Globus pallidus (tissue), 1 donor: ENCODE results near the gene UGT1A8.

Source experiments
- DNase-seq: peaks from one replicate; pipeline ENCODE4 v3.0.0-alpha.2; 2015; ENCODE audit warnings: low spot score

The UGT1A8 gene

DNA sequence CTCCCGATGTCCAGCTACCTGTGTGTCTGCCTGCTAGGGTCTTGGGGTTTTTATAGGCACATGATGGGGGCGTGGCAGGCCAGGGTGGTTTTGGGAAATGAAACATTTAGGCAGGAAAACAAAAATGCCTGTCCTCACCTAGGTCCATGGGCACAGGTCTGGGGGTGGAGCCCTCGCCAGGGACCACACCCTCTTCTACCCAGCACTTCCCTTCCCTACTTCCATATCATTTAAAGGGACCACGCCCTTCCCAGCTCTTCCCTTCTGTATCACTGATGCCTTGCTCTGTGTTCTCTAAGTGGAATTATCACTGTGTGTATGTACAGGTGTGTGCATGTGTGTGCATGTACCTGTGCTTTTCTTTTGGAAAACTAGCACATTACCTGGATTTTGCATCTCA, 149.0 kb downstream of the UGT1A8 start:
- DNase-seq: no peak

DNA sequence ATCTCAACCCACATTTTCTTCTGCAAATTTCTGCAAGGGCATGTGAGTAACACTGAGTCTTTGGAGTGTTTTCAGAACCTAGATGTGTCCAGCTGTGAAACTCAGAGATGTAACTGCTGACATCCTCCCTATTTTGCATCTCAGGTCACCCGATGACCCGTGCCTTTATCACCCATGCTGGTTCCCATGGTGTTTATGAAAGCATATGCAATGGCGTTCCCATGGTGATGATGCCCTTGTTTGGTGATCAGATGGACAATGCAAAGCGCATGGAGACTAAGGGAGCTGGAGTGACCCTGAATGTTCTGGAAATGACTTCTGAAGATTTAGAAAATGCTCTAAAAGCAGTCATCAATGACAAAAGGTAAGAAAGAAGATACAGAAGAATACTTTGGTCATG, 150.6 kb downstream of the UGT1A8 start:
- no peak for DNase-seq

DNA sequence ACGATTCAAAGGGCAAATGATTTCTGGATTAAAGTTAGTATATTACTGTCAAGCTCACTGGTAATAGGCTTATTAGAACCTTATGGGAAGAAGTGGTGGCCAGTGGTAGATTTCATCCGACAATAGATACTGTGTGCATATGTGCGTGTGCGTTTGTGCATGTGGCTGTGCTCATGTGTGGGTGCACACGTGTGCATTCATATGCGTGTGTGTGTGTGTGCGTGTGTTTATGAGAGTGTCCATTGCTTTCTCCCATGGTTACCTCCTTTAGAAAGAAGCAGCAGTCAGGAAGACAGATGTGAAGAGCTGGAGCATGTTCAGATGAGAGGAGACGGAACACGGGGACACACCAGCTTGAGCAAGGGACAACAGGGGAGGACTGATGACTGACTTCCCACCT, 151.8 kb downstream of the UGT1A8 start:
- DNase-seq: no peak

DNA sequence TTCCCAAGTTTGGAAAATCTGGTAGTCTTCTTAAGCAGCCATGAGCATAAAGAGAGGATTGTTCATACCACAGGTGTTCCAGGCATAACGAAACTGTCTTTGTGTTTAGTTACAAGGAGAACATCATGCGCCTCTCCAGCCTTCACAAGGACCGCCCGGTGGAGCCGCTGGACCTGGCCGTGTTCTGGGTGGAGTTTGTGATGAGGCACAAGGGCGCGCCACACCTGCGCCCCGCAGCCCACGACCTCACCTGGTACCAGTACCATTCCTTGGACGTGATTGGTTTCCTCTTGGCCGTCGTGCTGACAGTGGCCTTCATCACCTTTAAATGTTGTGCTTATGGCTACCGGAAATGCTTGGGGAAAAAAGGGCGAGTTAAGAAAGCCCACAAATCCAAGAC, 154.7 kb downstream of the UGT1A8 start:
- DNase-seq: no peak

DNA sequence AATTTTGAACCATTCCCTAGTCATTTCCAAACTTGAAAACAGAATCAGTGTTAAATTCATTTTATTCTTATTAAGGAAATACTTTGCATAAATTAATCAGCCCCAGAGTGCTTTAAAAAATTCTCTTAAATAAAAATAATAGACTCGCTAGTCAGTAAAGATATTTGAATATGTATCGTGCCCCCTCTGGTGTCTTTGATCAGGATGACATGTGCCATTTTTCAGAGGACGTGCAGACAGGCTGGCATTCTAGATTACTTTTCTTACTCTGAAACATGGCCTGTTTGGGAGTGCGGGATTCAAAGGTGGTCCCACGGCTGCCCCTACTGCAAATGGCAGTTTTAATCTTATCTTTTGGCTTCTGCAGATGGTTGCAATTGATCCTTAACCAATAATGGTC, 155.2 kb downstream of the UGT1A8 start:
- DNase-seq: no peak

DNA sequence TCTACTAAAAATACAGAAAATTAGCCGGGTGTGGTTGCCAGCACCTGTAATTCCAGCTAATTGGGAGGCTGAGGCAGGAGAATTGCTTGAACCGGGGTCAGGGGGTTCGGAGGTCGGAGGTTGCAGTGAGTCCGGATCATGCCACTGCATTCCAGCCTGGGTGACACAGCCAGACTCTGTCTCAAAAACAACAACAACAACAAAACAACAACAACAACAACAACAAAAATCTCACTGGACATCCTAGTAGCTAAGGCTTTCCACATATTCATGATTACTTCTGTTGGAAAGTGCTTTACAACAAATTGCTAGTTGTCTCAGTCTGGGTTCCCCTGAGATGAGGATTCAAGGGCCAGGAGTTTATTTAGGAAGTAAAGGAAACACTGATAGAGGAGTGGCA, 156.4 kb downstream of the UGT1A8 start:
- DNase-seq: no peak

DNA sequence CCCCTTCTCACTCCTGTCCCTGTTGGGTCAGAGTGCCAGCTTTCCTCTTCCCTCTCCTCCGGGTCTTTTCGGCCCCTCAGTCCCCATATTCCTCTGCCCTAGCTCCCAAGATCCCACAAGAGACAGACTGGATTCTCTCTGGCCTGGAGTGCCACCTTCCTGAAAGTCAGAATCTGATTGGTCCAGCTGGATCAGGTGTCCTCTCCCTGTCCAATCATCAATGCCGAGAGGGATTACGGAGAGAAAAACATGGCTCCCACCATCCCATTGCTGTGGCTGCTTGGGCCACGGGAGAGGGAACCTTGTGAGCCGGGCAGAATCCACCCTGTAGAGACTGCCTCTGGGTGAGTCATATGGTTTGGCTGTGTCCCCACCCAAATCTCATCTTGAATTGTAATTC, 158.0 kb downstream of the UGT1A8 start:
- DNase-seq: no peak

DNA sequence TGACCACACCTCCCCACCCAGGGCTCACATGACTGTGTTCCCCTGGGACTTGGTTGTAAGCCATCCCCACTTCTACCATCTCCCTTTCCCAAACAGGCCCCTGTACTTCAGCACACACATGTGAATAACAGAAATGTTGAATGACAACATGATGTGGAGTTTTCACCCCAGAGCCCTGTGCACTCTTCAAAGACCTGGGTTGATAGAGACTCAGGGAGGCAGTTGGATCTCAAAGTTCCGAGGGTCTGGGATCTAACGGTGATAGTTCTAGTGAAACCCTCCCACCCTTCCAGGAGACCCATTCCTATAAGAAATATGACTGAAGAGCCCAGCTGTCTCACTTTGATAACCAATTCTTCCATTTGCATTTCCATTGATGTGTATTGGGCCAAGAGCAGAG, 160.6 kb downstream of the UGT1A8 start, which contains the start of gene MROH2A:
TSS of gene MROH2A (plus strand) at position 301 of the 400 bp plus-strand sequence. CDS start 1,029 bp downstream, outside the sequence.
- DNase-seq: no peak

DNA sequence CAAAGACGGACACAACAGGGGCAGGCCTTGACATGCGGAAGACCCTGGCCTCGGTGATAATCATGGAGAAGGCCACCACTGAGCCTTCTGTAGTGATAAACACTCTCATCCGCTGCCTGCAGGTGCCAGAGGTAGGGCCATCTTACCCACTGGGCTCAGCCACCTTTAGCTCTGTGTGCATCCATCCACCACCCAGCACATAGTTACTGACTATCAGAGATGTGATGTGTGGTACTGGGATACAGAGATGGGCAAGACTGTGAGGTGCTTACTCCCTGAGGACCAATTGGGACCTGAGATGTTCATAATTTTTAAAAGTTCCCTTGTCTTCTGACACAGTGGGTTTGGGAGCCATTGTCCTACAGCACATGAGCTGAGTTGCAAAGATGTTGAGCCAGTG, 162.3 kb downstream of the UGT1A8 start:
- no peak for DNase-seq

DNA sequence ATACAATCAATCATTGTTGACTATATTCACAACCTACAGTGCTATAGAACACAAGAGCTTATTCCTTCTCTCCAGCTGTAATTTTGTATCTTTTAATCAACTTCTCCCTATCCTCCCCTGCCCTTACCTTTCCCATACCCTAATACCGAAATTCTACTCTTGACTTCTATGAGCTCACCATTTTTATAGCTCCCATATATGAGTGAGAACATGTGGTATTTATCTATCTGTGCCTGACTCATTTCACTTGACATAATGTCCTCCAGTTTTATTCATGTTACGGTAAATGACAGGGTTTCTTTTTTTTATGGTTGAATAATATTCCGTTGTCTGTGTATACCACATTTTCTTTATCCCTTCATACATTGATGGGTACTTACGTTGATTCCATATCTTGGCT, 163.3 kb downstream of the UGT1A8 start:
- DNase-seq: no peak

DNA sequence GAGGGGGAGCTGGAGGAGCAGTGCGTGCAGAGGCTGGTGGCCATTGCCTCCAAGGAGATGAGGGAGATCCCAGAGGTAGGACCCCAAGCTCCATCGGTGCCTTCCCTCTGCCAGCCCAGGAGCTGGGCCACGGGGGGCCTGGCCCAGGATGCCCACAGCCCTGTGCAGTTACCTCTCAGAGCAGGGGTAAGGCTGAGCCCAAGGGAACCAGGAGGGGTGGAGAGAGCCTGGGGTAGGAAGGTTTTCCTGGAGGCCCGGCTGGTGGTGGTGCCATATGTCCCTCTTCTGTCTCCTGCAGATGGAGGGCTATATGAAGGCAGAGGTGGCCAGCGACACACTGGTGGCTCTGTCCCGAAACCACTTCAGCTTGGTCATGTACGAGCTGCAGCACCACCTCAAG, 172.1 kb downstream of the UGT1A8 start:
- no peak for DNase-seq

DNA sequence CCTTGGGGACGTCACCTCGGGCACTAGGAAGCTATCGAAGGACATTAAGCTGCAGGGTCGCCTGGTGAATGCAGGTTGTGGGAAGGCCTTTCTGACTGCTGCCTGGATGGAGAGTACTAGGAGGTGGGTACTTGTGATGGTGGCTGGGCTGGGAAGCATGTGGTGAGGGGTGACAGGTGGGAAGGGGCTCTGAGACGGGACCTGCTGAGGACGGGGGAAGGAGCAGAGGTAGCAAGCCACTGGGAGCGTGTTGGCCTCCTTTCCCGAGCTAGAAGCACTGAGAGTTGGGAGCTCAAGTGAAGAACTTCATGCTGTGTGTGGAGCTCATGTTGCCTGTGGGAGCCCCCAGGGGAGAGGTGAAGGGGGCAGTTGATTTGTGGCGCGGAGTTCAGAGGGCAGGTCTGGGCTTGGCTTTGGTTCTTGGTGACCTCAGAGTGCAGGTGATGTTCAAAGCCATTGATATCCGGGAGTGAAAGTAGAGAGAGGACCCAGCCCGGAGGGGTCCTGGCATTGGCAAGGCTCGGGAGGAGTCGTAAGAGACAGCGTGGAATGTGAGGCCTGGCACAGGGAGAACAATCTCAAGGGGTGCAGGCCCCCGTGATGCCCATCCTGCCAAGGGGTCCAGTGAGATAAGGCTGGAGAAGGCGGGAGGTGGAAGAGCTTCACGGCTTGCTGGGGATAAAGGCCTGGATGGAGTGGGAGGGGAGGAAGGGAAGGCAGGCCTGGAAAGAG, 173.9 kb downstream of the UGT1A8 start:
- DNase-seq: no peak

DNA sequence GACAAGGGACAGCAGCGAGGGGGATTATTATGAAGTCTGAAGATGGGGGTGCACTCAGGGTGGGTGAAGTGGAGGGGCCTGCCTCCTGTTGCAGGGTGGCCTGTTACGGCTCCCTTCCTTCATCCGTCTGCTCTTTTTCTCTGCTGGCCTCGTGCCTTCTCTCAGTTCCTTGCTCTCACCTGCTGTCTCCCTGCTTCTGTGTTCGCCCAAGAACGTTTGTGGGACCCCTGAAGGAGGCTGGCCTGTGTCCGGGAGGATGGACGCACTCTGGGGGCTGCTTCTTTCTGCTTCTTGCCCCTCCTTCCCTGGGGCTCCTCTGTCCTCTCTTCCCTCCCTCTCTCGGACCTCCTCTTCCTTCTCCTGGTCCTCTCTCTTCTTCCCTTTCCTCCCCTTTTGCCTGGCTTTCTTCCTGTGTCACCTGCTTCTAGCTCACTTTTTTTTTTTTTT, 174.5 kb downstream of the UGT1A8 start:
- DNase-seq: no peak

DNA sequence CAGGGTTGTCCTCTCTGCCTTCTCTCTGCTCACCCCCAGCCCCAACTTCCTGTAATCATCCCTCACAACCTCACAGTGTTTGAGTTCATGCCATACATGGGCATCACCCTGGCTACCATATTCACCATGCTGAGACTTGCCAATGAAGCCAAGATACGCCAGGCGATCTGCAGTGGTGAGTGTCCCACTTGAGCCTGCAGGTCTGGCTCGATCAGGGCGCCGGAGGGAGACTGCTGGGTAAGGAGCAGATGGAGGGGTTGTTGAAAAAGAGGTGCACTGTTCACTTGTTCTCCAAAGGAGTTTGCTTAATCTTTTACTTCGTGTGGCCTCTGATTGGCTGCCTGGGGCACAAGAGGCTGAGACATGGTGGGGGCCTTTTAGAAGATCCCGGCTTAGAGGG, 175.3 kb downstream of the UGT1A8 start:
- no peak for DNase-seq

DNA sequence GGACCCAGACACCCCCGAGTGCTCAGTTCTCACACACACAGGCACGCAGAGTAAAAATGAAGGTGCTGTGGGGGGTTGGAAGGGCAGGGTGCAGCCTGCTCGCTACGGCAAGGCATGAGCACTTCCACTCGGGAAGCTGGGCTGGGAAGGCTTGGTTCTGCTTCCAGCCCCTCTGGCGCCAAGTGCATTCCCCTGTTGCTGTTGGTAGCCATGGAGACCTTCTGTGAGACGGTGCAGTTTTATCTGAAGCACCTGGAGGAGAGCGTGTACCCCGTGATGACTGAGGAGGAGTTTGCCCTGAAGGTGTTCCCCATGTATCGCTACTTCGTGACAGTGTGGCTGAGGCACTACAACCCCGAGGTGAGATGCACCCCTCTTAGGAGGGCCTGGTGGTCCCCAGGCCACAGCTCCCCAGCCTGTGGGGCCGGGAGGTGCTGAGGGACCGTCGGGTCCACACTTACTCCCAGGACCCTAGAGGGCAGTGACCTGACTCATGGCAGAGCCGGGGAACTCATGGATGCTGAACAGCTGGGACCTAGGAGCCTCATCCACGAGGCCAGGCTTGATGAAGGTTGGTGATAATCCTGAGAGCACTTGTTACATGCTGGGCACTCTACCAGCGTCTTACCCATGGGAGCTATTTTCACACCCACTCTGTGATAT, 176.2 kb downstream of the UGT1A8 start:
- no peak for DNase-seq

DNA sequence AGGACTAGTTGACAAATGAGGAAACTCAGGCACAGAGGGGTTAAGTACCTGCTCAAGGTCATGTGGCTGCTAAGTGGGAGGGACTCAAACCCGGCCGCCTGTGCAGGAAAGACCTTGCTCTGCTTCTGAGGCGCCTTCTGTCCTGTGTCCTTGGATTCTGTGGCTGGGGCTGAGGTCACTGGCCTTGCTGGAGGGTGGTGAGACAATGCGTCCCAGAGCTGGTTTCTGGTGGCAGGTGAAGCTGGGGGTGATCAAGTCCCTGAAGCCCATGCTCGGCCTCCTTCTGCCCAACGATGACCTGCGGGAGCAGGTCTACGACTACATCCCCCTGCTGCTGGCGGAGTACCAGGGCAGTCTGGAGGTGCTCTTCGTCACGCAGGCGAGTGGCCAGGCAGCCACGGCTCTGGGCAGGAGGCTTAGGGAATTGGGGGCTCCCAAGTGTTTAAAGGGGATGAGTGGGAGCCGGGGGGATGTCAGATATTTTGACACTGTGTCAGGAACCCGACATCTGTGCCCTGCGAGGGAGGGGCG, 176.8 kb downstream of the UGT1A8 start:
- DNase-seq: no peak

DNA sequence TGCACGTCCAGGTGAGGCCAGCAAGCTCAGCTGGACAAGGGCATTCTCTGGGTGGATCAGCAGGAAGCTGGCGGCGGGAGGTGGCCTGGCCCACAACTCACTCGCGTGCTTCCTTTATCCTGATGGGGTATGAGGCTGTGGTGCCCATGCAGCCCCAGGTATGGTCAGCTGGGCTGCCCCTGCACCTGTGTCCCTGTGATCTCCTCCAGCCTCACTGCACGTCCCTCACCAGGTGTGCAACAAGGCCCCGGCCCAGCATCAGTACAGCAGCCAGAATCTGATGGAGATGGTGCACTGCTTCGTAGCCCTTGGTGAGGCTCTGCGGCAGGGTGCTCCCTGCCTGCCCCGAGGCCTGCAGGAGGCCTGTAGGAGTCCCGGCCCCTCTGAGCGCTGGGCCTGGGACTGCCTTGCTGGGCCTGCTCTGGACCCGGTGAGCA, 178.3 kb downstream of the UGT1A8 start:
- no peak for DNase-seq

DNA sequence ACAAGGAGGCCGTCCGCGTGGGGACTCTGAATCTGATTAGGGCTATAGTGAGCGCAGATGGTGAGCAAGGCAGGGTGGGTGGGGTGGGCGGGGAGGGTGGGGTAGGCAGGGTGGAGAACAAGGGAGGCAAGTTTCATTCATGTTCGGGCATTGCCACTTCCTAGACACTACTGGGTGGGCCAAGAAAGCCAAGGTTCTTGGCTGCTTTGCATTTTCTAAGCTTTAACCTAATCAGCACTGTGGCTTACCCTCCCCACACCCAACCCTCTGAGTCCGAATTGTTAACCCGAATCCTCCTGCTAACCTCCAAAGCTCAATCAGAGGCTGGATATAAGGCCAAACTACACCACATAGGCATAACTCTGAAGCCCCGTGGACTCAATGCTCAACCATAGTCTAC, 178.8 kb downstream of the UGT1A8 start:
- DNase-seq: no peak

DNA sequence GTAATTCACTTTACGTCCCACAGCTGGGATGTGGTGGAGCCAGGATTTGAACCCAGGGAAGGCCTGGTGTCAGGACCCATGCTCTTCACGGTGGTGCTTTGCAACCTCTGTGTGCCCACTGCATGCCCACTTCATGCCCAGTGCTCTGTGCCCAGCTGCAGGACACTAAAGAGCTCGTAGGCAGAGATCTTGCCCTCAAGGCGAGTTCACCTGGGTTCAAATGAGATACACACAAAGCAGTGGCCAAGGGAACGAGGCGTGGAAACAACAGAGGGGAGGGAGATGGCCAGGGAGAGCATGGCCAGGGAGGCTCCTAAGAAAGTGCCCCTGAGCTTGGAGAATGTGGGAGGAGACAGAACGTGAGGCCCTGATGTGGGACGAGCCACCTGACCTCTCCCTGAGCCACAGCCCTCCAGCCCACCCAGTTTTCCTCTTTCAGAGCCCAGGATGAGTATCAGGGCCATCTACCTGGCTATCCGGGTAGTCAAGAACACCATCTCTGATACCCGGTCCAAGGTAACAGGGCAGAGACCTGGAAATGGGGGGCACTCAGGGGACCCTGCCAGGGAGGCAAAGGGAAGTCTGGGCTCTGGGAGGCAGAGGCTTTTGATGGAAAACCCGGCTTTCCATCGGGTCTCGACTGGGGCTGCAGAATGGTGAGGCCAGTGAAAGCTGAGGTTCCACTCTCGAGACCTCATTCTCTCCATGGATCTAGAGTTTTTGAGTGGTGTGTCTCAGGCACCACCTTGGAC, 181.1 kb downstream of the UGT1A8 start:
- no peak for DNase-seq

DNA sequence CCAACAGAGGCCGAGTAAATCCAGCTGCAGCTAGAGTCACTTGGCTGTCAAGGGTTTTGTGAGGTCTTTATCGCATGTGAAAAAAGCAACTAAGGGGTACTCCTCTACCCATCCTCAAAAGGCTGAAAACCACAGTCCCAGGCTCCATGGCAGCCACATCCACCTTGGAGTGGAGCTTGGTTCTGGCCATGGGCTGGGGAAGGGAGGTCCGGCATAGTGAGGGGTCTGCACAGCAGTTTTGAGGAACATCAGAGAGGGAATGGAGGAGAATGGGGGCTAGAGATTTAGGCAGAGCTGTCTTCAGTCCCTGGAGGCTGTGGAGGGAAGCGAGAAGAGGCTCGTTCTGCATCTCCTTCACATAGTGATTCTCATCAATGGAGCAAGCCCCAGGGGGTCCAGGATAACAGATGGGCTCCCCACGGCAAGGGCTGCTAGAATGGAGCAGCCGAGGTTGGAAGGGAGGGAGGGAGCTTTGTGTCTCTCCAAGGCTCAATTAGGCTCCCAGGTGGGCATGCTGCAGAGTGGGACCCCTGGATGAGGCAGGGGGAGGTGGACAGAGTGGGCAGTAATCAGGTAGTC, 181.7 kb downstream of the UGT1A8 start:
- DNase-seq: no peak

DNA sequence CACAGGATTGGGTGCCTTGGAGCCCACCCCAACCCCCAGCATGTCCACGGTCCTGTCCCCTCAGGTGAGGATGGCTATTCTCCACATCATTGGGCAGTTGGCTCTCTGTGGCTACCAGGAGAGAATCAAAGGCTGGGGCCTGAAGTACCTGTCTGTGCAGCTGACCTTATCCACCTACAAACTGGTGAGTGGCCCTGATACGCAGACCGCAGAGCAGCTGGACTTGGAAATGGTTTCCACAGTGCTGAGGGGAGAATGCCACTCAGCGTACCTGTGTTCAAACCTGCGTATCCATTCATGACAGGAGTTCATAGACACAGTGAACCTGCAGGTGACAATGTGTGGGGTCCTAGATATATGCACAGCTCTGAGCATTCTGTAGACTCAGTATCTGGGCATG, 182.3 kb downstream of the UGT1A8 start:
- no peak for DNase-seq

DNA sequence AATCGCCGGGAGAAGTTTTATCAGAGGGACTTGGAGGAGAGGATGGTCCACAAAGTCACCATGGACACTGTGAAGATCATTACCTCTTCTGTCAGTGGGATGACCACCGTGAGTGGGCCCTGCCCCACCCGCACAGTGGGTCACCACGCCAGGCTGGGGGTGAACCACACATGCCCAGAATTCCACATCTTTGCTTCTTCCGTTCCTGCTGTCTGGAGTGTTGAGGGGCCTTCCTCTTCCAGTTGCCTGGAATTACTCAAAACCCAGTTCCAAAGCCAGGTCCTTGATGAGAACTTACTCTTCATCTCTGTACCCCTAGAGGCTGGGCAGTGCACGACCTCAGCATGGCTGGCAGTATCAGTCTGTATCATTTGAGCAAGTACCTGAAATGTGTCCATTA, 182.8 kb downstream of the UGT1A8 start:
- DNase-seq: no peak
